ENCODE measurements around the gene GDI1.
A peak's percentile ranks its signal among the peaks of the same experiment; 100 is the strongest.

Gene GDI1

GRCh38 chrX:154464806-154465365 lies 27.9 kb downstream of the GDI1 start:
- no peak for DNase-seq

- no peak for DNase-seq
Observed at GRCh38 chrX:154465601-154466000, 28.6 kb downstream of the GDI1 start.

- no peak for DNase-seq
Observed at GRCh38 chrX:154466036-154466435, 29.1 kb downstream of the GDI1 start.

DNA sequence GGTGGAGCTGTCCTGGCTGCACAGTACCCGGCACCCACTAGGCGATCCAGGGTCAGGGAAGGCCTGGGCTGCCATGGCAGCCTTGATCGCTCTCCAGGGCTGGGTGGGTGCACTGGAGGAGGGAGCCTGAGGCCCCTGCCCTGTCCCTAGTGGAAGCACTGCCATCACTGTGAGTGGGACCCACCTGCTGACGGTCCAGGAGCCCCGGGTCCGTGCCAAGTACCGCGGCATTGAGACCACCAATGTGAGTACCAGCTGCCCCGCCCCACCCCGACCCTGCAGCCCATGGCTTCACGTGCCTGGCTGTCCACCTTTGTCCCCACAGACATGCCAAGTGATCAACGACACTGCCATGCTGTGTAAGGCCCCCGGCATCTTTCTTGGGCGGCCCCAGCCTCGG lies 30.0 kb downstream of the GDI1 start:
- no peak for DNase-seq

DNA sequence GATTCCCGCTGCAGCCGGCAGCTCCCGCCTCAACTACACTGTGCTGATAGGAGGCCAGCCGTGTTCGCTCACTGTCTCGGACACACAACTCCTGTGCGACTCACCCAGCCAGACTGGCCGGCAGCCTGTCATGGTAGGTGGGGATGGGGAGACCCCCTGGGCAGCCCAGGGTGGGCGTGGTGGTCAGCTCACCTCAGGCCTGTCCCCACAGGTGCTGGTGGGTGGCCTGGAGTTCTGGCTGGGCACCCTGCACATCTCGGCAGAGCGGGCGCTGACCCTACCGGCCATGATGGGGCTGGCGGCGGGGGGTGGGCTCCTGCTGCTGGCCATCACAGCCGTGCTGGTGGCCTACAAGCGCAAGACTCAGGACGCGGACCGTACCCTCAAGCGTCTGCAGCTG lies 30.6 kb downstream of the GDI1 start:
- no peak for DNase-seq

- no peak for DNase-seq
Observed at GRCh38 chrX:154468217-154468616, 31.3 kb downstream of the GDI1 start.

- DNase-seq = no peak
Observed at GRCh38 chrX:154469114-154469513, 32.2 kb downstream of the GDI1 start.

- no peak for DNase-seq
Observed at GRCh38 chrX:154469880-154470279, 32.9 kb downstream of the GDI1 start.

GRCh38 chrX:154470434-154470833 lies 33.5 kb downstream of the GDI1 start:
- no peak for DNase-seq

- DNase-seq = no peak
Observed at GRCh38 chrX:154470914-154471568, 34.1 kb downstream of the GDI1 start.

- no peak for DNase-seq
Observed at GRCh38 chrX:154471839-154472684, 35.1 kb downstream of the GDI1 start.

DNA sequence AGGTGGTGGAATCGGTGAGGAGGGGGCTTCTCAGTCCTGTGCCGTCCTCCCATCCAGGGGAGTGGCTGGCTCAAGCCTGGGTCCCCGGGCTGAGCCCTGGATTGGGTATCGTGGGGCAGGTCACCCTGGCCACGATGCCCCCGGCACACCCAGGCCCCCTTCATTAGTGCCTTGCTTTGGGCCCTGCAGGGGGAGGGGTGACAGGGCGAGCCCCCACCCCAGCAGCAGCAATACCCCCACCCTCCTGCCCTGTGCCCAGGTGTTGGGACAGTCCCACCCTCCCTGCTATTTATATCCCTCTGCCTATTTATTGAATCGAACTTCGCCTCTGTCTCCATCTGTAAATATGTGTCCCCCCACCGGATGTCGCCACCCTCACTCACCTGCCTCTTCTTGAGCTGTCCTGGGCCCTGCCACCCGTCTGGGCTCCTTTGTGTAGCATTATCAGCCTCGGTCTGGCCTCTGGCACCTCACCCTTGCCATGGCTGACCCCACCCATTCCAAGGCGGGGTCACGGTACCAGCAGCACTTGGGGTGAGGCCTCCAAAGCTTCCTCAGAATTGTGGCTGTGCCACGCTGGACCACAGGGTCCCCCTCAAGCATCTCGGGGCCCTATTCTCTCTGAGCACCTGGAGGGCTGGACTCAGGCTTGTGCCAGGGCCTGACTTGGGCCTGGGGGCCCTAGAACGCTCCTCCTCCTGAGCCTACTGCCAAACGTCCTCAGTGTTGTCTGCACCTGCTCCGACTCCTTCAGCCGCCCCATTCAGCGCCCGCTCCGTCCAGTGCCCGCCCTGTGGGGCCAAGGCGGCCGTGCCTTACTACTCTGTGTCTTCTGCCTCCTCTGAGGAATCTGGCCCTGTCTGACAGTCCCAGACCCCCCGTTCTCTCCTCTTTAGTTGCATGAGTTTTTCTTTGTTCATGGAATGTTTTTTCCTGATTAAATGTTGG lies 36.0 kb downstream of the GDI1 start:
- DNase-seq = no peak

DNA sequence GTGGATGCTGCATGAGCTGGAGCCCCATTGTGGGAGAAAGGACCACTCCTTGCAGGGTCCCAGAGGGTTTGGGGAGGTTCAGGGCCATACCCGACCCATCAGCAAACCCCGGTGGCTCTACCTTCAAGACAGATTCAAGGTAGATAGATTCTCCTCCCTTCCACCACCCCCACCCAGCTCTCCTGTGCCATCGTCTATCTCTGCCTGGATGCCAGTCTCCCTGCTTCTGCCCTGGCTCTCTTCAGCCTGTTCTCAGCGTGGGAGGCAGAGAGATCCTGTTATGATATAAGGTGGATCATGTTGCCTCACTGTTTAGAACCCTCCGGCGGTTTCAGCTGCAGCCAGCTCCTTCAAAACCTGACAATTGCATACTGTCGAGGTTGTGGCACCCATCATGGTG lies 36.7 kb downstream of the GDI1 start:
- no peak for DNase-seq

GRCh38 chrX:154476821-154477220 lies 39.9 kb downstream of the GDI1 start:
- DNase-seq = no peak

GRCh38 chrX:154477891-154478477 lies 41.0 kb downstream of the GDI1 start:
- DNase-seq = no peak

- DNase-seq = peak; percentile 44 to 47
Observed at GRCh38 chrX:154478728-154479622, 42.0 kb downstream of the GDI1 start, which contains the start of gene LAGE3. TSS of gene LAGE3 (minus strand) at chrX:154479281. CDS start at chrX:154478915, 366 bp downstream.

GRCh38 chrX:154481195-154481594 lies 44.2 kb downstream of the GDI1 start:
- DNase-seq = no peak

DNA sequence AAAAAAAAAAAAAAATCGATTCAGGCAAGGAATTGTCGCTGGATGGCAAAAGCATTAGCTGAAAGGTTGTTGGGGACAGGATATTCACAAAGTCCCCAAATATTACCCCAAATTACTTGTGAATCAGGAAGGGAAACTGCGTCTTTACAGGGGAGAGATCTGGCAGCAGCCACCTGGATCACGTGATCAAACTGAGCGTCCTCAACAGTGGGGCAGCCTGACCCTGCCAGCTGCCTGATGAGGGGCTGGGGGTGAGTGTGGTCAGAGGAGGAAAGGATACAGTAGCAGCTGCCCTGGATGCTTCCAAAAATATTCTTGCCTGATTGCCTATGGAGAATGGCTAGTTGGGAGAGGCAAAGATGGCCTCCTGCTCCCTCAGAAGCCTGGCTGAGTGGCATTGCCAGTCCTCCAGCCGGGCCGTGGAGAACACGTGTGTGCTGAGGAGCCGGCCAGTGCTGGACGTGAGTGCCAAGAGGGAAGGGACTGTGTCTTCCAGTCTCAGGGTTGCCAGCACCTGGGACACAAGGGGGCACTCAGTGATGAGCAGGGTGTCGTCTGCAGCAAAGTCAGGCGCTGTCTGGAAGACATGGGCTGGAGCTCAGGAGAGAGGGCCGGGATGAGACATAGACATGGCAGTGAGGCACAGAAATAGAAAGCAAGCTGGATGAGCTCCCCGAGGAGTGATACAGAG lies 45.1 kb downstream of the GDI1 start:
- DNase-seq = no peak

- DNase-seq = no peak
Observed at GRCh38 chrX:154482786-154483185, 45.8 kb downstream of the GDI1 start.

GRCh38 chrX:154483325-154483724 lies 46.4 kb downstream of the GDI1 start:
- no peak for DNase-seq
